ENCODE data around the gene RBBP8NL. TPM values are rescaled to one million over a fixed set of nuclear protein-coding genes. Genes with fewer than 3 reads are reported as not detected.
A peak's percentile ranks its signal among the peaks of the same experiment; 100 is the strongest.

RBBP8NL gene
- total RNA-seq, 2 donors from 2014 or later: not detected

DNA sequence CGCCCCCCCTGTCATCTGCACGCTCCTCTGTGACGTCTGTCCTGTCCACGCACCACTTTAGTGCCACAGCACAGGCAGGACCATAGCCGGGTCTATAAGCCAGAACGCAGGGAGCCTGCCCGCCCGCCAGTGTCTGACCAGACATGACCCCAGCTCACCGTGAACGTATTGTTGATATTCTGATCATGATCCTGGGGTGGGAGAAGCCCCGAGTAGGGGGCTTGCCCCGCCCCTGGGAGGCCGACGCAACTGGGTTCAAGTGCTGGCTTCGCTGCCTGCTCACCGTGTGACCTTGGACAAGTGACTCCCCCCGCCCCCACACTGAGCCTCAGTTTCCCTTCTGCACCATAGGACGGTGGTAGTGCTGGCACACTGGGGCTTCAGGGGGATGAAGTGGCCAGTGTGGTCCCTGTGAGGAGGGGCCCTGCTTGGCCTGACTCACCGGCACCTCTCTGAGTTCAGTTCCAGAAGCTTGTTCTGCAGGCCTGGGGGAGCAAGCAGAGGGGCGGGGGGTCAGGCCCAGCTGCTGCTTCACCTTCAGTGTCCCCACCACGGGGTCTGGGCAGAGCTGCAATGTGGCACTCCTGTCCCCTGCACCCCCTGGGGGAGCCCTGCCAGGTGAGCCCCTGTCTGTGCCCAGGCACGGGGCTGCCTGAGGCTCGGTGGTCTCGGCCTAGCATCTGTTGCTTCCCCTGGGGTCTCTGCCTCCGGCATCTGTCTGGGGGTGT, 9.2 kb downstream of the RBBP8NL start:
- H3K4me3 Mint-ChIP-seq: no peak overlapping the region
- no peaks in the 10 kb centered on the region for H3K9me3 ChIP-seq (ENCODE audit: control insufficient read depth, low read length, poor library complexity, severe bottlenecking)
- no peaks in the 10 kb centered on the region for H3K36me3 Mint-ChIP-seq (ENCODE audit: low read depth)
- DNase-seq (no peak), ATAC-seq (no peak)
- no peak overlapping the region for H3K27ac Mint-ChIP-seq
- peaks cover 4% of the 10 kb centered on the region for H3K4me1 Mint-ChIP-seq
- H3K27me3 Mint-ChIP-seq: no peaks in the 10 kb centered on the region

DNA sequence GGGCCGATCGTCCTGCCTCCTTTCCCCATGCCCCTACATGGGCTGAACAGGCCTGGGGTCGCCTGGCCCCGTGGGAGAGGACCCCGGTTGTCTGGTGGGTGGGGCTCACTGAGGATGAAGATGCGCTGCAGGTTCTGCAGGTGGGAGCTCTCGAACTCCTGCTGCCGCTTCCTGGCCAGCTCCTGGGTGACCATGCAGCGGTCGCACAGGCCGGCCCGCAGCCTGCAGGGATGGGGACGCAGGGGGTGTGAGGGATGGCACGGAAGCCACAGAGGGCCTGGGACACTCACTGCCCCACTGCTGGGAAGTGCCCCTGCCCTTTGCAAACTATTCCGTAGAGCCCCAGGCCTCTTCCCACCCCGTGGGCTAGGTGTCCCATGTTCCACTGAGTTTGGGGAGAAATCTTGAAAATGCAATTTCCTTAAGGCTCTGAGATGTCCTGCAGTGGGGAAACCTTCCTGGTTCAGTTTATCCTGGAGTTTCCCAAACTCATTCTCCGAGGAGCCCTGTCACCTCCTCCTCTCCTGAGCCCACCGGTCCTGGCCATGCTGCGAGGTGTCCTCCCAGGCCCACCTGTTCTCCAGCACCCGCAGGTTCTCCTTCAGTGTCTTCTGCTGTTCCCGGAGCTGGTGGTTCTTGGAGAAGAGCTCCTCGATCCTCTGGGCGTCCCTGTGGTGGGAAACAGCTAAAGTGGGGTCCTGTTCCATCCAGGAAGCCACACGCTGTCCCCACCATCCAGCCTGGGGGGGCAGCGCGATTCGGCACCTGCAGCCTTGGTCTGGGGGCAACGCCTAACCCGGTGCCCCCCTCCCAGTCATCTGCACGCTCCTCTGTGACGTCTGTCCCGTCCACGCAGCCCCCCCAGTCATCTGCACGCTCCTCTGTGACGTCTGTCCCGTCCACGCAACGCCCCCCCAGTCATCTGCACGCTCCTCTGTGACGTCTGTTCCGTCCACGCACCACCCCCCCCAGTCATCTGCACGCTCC, 10.4 kb downstream of the RBBP8NL start:
- no peak for ATAC-seq
- H3K9me3 ChIP-seq (ENCODE audit: control insufficient read depth, low read length, poor library complexity, severe bottlenecking): no peaks in the 10 kb centered on the region

DNA sequence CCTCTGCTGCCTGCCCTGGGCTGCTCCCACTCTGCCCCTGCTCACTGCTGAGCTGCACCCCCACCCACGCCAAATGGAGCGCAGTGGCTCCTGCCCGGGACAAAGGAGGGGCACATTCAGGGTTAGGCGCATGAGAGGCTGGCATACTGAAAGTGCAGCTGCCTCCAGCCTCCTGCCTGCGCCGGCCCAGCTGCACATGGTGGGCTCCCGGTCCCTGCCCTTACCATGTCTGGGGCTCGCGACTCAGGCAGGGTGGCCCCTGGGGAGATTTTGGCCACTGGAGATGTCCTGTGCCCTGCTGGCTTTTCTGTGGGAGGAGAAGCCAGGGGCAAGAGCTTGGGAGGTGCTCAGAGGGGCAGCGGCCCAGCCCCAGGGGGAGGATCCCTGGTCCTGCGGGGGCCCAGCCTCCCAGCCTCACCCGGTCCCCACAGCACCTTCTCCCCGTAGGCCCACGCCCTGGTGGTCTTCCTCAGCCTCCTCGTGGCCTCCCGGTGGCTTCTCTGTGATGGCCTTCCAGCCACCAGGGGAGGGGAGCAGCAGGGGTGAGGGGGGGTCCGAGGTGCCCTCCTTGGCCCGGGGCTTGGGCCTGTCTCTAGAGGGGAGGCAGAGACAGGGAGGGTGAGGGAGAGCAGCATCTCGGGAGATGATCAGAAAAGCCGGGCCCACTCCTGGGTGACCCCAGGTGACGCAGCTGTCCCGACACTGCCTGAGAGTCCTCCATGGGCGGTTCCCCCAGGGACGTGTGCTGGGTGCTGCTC, 11.8 kb downstream of the RBBP8NL start:
- Mint-ChIP-seq H3K27me3 (no peaks in the 10 kb centered on the region), H3K4me3 (no peak overlapping the region), H3K4me1 (peaks cover 4% of the 10 kb centered on the region), H3K36me3 (ENCODE audit: low read depth) (no peaks in the 10 kb centered on the region), H3K27ac (no peak overlapping the region)
- H3K9me3 ChIP-seq (ENCODE audit: control insufficient read depth, low read length, poor library complexity, severe bottlenecking): no peaks in the 10 kb centered on the region
- DNase-seq: no peak
- no peak for ATAC-seq

More for the DNA sequence above, 10.4 kb downstream of the RBBP8NL start:
- no peaks in the 10 kb centered on the region for H3K36me3 Mint-ChIP-seq (ENCODE audit: low read depth)
- no peak for DNase-seq
- H3K27ac Mint-ChIP-seq: no peak overlapping the region
- H3K4me1 Mint-ChIP-seq: peaks cover 4% of the 10 kb centered on the region
- H3K27me3 Mint-ChIP-seq: no peaks in the 10 kb centered on the region
- H3K4me3 Mint-ChIP-seq: no peak overlapping the region

DNA sequence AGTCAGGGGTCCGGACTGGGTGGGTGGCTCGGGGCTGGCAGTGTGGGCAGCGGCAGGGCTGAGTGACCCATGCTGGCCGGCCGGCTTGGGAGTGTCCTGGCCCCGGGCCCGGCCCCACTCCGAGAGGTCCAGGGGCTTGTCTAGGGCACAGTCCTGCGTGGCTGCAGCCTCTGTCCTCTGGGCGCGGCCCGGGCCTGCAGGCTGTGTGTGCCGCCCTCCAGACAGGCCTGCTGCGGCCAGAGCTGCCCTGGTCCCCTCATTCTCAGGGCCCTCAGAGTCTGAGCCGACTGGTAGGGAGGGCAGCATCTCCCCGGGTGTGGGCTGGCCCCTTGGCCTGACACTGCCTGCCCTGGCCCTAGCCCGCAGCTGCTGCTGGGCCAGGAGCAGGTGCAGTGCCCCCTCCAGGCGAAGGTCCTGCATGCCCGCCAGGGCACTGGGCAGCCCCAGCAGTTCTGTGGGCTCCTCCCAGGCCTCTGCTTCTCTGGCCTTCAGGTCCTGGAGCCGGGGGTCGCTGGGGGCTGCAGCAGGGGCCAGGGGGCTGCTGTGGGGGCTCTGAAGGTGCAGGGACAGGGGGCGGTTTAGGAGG, 13.3 kb downstream of the RBBP8NL start:
- H3K4me3 Mint-ChIP-seq: no peak overlapping the region
- H3K4me1 Mint-ChIP-seq: peaks cover 6% of the 10 kb centered on the region
- no peak overlapping the region for H3K27ac Mint-ChIP-seq
- DNase-seq (no peak), ATAC-seq (no peak)
- no peaks in the 10 kb centered on the region for H3K9me3 ChIP-seq (ENCODE audit: control insufficient read depth, low read length, poor library complexity, severe bottlenecking)
- no peaks in the 10 kb centered on the region for H3K36me3 Mint-ChIP-seq (ENCODE audit: low read depth)
- no peaks in the 10 kb centered on the region for H3K27me3 Mint-ChIP-seq

DNA sequence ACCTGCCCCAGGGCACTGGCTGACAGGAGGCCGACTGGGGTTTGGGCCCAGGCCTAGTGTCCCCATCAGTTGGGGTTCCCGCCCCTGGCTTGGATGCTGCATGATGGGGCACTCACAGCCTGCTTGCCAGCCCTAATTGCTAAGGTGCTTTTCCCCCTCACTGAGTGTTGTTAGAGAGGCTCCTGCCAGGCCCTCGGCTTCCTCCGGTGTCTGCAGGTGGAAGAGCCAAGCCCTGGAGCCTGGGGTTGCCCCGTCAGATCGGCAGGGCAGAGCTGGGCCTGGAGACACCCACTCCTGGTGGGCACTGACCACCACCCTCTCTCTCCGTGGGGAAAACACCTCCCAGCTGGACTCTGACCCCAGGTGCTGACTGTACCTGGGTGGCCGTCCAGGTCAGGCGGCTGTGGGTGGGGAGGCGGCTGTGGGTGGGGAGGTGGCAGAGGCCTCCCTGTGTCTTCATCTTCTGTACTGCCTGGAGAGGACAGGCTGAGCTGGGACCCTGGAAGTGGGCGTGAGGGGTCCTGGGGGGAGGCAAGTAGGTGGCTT, 14.2 kb downstream of the RBBP8NL start:
- DNase-seq (no peak), ATAC-seq (no peak)
- Mint-ChIP-seq H3K36me3 (ENCODE audit: low read depth) (no peaks in the 10 kb centered on the region), H3K4me3 (no peak overlapping the region), H3K27me3 (no peaks in the 10 kb centered on the region), H3K27ac (no peak overlapping the region), H3K4me1 (peaks cover 6% of the 10 kb centered on the region)
- no peaks in the 10 kb centered on the region for H3K9me3 ChIP-seq (ENCODE audit: control insufficient read depth, low read length, poor library complexity, severe bottlenecking)

DNA sequence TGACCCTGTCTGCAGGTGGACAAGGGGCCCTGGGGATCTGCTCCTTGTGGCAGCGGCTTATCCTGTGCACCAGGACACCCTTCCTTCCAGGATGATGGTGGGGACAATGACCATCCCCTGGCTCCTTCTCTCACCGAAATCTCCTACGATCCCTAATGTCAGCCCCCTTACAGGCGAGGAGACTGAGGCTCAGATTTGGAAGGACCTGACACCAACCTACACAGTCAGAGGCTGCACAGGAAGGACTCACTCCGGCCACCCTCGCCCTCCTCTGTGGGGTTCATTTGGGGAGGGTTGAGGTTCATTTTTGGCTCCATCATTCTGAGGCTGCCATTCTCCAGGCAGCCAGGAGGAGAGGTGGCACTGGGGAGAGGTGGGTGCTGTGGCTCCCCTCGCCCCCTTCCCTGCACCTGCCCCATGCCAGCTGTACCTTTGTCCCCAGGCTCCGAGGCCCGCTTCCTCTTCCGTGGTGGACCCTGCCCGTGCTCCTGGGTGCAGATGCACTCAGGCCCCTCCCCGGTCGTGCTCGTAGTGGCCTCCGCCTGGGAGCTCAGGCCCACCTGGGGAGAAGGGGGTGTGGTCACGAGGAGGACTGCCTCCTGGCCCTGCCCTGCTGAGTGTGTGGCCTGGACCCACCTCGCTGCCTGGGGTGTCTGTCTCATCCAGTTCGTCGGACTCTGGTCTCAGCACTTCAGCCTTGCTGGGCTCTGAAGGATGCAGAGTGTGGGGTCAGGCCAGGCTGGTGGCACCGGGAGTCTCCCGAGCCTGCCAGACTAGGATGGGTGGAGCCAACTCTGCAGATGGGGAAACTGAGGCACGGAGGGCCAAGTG, 14.9 kb downstream of the RBBP8NL start:
- no peaks in the 10 kb centered on the region for H3K27me3 Mint-ChIP-seq
- H3K36me3 Mint-ChIP-seq (ENCODE audit: low read depth): no peaks in the 10 kb centered on the region
- no peak for ATAC-seq

DNA sequence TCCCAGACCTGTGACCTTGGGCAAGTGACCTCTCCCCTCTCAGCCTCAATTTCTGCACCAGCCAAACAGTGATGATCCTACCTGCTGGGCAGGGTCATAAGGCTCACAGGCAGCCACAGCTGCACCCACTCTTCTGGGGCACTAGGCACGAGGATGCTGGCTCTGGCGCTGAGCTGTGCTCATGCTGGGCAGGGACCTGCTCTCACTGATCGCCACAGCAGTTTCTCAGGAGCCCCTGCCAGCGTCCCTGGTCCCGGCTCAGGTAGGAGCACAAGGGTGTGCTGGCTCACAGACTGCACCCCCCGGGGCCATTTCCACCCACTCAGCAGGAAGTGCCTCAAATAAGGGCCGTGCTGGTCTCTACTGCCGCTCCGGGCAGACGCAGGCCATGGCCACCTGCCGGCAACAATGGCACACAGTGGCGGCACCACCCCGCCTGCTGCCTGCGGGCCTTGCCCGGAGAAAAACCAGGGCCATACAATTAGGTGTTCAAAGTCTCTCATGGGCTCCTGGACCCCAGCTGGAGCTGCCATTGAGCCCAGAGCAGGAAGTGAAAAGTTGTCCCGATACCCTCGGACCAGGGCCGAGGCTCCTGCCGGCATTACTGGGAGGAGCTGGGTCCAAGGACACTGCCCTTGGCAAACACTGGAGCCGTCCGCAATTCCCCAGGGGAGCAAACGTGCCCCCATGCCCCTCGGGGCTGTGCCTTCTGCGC, 15.7 kb downstream of the RBBP8NL start:
- Mint-ChIP-seq H3K4me1 (peaks cover 8% of the 10 kb centered on the region), H3K27ac (no peak overlapping the region), H3K4me3 (no peak overlapping the region), H3K36me3 (ENCODE audit: low read depth) (no peaks in the 10 kb centered on the region), H3K27me3 (no peaks in the 10 kb centered on the region)
- DNase-seq (no peak), ATAC-seq (no peak)
- no peaks in the 10 kb centered on the region for H3K9me3 ChIP-seq (ENCODE audit: control insufficient read depth, low read length, poor library complexity, severe bottlenecking)

More for the DNA sequence above, 14.9 kb downstream of the RBBP8NL start:
- H3K27ac Mint-ChIP-seq: no peak overlapping the region
- peaks cover 6% of the 10 kb centered on the region for H3K4me1 Mint-ChIP-seq
- no peak overlapping the region for H3K4me3 Mint-ChIP-seq
- H3K9me3 ChIP-seq (ENCODE audit: control insufficient read depth, low read length, poor library complexity, severe bottlenecking): no peaks in the 10 kb centered on the region
- no peak for DNase-seq

DNA sequence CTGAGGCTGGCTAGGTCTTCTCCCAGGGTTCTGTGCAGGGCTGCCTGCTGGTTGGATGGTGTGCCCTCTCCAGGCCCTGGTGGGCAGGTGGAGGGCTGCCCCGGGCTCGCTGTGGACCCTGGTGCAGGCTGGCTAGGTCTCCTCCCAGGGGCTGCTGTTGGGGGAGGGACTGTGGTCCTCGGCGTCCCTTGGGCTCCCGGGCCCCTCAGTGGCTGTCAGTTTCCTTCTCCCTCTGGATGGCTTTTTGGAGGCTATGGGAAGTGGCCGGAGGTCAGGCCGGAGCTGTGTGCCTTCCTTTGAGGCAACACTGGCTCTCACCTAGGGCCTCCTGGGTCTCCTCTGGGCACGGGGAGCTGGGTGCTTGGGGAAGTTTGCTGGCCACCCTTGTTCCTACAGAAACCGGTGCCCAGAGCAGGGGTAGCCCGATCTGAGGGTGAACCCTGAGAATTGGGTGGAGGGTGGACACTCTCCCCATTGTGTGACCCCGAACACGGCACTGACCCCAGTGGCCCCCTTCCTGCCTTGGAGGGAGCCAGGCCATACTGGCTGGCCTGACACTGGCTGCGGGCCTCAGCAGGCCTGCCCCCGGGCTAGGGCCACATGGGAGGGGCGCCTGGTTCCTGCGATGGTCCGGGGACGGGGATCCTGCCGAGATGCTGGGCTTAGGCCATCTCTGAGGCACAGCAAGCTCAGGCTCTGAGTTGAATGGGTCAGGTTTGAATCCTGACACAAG, 16.4 kb downstream of the RBBP8NL start:
- Mint-ChIP-seq H3K36me3 (ENCODE audit: low read depth) (no peaks in the 10 kb centered on the region), H3K4me1 (peaks cover 12% of the 10 kb centered on the region), H3K27ac (no peak overlapping the region), H3K4me3 (peak overlapping the region; percentile 25), H3K27me3 (no peaks in the 10 kb centered on the region)
- ATAC-seq: no peak
- no peak for DNase-seq
- no peaks in the 10 kb centered on the region for H3K9me3 ChIP-seq (ENCODE audit: control insufficient read depth, low read length, poor library complexity, severe bottlenecking)

DNA sequence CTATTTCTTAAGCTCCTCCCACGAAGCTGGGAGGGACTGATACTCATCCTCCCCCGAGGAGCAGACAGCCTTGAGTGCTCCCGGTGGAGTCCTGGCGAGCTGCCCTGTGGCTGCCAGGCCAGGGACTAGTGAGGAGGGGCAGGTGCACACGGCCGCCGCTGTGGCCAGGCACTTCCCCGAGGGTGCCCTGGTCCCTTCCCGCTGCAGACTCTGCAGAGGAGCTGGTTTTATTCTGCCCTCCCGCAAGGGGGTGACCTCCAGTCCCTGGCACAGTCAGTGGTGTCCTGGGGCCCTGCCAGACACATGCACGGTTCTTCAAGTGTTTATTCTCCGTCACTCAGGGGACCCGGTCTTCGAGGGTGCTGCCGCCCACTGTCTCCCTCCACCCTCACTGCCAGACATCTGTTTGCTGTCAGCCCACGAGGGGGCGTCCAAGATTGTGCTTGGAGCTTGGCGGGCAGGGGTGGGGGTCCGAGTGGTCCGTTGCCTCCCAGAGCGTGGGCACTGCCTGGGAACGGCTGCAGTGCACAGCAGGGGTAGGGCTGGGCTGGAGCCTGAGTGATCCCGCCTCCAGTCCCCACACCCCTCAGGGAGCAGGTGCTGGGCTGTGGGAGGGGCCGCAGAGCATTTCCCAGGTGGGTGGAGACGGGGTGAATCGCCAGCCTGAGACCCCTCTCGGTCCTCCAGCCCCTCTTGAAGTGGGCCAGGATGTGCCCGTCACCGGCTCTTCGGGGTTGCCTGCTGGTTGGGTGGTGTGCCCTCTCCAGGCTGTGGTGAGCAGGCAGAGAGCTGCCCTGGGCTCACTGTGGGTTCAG, 17.2 kb downstream of the RBBP8NL start:
- no peak for DNase-seq
- Mint-ChIP-seq H3K36me3 (ENCODE audit: low read depth) (no peaks in the 10 kb centered on the region), H3K4me3 (peak overlapping the region; percentile 15), H3K27me3 (no peaks in the 10 kb centered on the region), H3K4me1 (peaks cover 18% of the 10 kb centered on the region), H3K27ac (no peak overlapping the region)
- ATAC-seq: no peak
- H3K9me3 ChIP-seq (ENCODE audit: control insufficient read depth, low read length, poor library complexity, severe bottlenecking): no peaks in the 10 kb centered on the region

DNA sequence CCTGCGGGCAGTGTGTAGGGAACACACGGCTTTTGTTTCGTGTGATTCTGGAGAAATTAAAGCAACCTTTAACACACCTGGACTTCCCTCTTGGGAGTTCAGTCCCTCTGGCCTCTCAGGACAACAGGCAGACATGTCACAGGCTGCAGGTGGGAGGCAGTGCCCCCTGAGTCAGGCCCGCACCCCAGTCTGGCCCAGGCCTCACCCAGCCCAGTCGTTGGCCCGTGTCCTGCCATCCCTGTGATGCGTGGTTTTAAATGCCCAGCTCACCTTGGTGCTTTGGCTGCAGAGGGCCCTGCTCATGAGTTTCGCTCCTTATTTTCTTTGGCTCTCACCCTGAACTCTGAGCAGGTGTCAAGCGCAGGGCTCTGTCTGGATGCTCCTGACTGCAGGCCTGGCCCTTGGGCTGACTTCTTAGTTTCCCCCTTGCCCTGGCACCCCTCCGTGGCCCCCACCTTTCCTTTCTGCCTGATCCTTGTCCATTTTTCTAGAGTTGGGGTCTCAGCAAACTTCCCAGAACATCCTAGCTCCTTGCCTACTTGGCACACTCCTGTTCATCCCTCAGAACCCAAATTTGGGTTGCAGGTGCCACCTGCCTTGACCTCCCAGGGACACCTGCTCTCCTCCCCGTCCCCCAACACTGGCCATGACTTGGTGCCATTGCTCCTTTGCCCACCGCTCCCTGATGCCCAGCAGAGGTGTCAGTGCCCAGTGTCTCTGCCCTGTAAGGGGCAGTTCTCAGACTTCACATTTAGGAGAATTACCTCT, 18.1 kb downstream of the RBBP8NL start:
- Mint-ChIP-seq H3K27me3 (no peaks in the 10 kb centered on the region), H3K27ac (no peak overlapping the region), H3K4me1 (peaks cover 19% of the 10 kb centered on the region), H3K4me3 (no peak overlapping the region), H3K36me3 (ENCODE audit: low read depth) (no peaks in the 10 kb centered on the region)
- ATAC-seq (no peak), DNase-seq (no peak)
- H3K9me3 ChIP-seq (ENCODE audit: control insufficient read depth, low read length, poor library complexity, severe bottlenecking): no peaks in the 10 kb centered on the region

Data from T-helper 17 cell (primary cell).